SK-N-MC (cell line): ENCODE measurements around the gene SUPT6H.

ENCODE experiments used
- EZH2 ChIP-seq: fragments of 200-600 bp; sonication (generic); IDR thresholded peaks from one replicate; pipeline ENCODE4 v1.6.1; 2017; ENCODE audit warnings: antibody characterized with exemption
- FOXP2 ChIP-seq: optimal IDR thresholded peaks from 2 replicates; pipeline ENCODE3; 2011; ENCODE audit warnings: mild to moderate bottlenecking, moderate library complexity; ENCODE audit not compliant: insufficient read depth; ENCODE audit errors: extremely low read length, control extremely low read depth
- POLR2AphosphoS5 ChIP-seq: IDR thresholded peaks from 2 replicates; pipeline ENCODE4 v1.6.1; 2012; ENCODE audit warnings: mild to moderate bottlenecking, low read depth, low read length, borderline replicate concordance

DNA sequence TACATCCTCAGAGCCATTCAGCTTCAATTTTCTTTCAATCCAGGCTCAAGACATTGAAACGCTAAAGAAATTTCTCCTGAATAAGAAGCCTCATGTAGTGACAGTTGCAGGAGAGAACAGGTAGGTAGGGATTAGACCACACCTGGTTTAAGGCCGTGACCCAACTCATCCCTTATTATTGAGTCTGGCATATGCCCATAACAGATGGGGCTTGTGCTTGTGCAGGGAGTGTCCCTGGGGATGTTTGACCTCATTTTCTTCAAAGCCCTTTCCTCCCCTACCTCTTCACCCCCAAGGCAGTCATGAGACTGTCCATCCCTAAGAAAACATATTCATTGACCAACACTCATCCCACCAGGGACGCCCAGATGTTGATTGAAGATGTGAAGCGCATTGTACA lies 24.3 kb downstream of the SUPT6H start:
- TF ChIP-seq EZH2 (no peak), POLR2AphosphoS5 (no peak), FOXP2 (no peak)
